22Rv1 (cell line): ENCODE data around the gene ZNF860.
A peak's percentile ranks its signal among the peaks of the same experiment; 100 is the strongest.

Experiments
- H3K27ac ChIP-seq: fragments of 450-650 bp; 2 replicates; pipeline ENCODE4 v1.5.1; 2017
- ZFX ChIP-seq: fragments of 450-650 bp; IDR thresholded peaks from 2 replicates; pipeline ENCODE4 v1.6.1; 2017; ENCODE audit warnings: antibody characterized with exemption, borderline replicate concordance
- TF ChIP-seq, protein P1 (sequence below): fragments of 450-650 bp; IDR thresholded peaks from 2 replicates; pipeline ENCODE4 v1.5.1; 2017; ENCODE audit warnings: mild to moderate bottlenecking

ZNF860 gene

DNA sequence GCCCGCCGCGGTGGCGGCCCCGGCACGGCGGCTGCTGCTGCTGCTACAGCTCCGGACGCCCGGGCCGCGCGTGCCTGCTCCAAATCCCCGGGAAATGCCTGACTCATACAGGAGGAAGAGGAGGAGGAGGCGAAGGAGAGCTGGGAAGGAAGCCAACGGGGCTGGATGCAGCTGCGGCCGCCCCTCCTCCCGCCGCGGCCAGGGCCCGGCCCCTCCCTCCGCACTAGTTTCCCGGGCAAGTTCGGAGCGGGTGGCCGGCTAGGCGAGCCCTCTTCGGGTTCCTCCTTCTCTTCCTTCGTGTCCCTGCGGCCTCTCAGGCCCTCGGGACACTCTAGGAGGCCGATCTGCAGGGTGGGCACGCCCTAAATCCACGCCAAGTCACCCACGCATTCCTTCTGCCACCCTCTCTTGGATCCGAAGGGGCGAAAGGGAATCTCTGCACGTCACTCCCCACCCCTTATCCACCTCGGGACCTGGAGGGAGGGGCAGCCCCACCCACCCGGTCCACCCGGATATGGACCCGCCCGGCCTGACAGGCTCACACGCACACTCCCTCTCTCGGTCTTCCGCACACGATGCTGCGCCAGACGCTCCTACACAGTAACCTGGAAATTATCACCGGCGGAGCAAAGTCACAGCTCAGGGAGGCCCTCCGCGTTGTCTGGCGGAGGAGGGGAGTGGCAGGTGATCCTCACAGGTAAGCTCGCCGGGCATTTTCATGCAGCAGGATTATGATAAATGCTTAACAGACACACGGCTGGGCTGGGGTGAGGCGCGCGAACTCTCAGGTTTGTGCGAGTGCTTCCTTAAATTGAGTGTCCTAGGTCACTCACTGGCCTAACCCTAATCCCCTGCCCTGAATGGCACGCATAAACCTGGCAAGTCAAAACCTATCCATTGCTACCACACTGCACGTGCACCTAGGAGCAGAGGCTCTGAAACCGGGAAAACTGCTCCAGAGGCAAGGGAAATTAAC, at the start of gene ZNF860, which contains the start of gene OSBPL10:
Gene ZNF860, plus strand, starts transcription at position 545 of the 976 bp plus-strand sequence. CDS start 7,330 bp downstream, outside the sequence.
Gene OSBPL10, minus strand, starts transcription at position 57 of the 976 bp plus-strand sequence. CDS start 83 bp downstream, outside the sequence.
- peak within 1 kb of the TSS; percentile 96 for H3K27ac ChIP-seq
- no peak for TF ChIP-seq ZFX
- TF ChIP-seq, protein P1, sequence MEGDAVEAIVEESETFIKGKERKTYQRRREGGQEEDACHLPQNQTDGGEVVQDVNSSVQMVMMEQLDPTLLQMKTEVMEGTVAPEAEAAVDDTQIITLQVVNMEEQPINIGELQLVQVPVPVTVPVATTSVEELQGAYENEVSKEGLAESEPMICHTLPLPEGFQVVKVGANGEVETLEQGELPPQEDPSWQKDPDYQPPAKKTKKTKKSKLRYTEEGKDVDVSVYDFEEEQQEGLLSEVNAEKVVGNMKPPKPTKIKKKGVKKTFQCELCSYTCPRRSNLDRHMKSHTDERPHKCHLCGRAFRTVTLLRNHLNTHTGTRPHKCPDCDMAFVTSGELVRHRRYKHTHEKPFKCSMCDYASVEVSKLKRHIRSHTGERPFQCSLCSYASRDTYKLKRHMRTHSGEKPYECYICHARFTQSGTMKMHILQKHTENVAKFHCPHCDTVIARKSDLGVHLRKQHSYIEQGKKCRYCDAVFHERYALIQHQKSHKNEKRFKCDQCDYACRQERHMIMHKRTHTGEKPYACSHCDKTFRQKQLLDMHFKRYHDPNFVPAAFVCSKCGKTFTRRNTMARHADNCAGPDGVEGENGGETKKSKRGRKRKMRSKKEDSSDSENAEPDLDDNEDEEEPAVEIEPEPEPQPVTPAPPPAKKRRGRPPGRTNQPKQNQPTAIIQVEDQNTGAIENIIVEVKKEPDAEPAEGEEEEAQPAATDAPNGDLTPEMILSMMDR: no peak

DNA sequence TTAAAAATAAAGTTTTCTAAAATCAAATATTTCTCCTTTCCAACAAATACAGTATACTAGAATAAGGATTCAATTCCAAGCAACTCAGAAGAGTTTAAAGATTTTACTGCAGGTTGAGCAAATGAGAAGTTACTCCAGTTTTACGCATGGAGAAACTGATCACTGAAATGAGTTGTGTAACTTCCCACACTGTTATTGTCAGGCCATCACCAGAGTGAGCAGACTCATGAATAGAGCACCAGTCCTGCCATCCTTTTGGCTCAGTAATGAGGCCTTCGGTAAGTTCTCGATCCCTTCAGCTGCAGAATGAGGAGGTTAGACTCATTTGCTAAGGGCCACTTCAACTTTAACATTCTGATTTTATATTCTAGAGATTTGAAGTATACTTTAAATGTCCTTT, 48.6 kb upstream of the ZNF860 start:
- TF ChIP-seq ZFX: no peak
- TF ChIP-seq, protein P1: no peak
- no peak overlapping the region for H3K27ac ChIP-seq

DNA sequence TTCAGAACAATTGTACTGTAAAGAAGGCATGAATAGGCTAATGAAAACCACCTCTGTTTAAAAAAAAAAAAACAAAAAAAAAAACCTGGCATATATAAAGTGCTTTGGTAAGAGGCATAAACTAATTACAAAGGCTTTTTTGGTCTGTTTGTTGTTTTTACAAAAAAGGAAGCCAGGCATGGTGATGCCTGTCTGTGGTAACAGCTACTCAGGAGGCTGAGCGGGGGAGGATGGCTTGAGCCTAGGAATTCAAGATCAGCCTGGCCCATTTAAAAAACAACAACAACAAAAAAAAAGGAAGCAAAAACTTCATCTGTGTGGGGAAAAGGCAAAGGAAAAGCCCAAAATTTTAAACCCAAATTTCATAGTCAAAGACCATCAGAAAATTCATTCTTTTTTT, 47.5 kb upstream of the ZNF860 start:
- H3K27ac ChIP-seq: no peak overlapping the region
- TF ChIP-seq ZFX: no peak

- TF ChIP-seq, protein P1: no peak
- H3K27ac ChIP-seq: no peak overlapping the region
These were observed 46.7 kb upstream of the ZNF860 start for GRCh38 chr3:31934866-31935265.

- H3K27ac ChIP-seq: no peak overlapping the region
These were observed 45.0 kb upstream of the ZNF860 start for GRCh38 chr3:31936420-31937060.

GRCh38 chr3:31937225-31937624, 44.3 kb upstream of the ZNF860 start:
- TF ChIP-seq, protein P1: no peak
- TF ChIP-seq ZFX: no peak
- no peak overlapping the region for H3K27ac ChIP-seq

More at GRCh38 chr3:31936420-31937060, 45.0 kb upstream of the ZNF860 start:
- TF ChIP-seq, protein P1: no peak
- no peak for TF ChIP-seq ZFX

- TF ChIP-seq, protein P1: no peak
- TF ChIP-seq ZFX: no peak
- H3K27ac ChIP-seq: no peak overlapping the region
These were observed 39.1 kb upstream of the ZNF860 start for GRCh38 chr3:31942446-31942845.
